ENCODE data around the gene PC.
A peak's percentile ranks its signal among the peaks of the same experiment; 100 is the strongest.

Gene PC

DNA sequence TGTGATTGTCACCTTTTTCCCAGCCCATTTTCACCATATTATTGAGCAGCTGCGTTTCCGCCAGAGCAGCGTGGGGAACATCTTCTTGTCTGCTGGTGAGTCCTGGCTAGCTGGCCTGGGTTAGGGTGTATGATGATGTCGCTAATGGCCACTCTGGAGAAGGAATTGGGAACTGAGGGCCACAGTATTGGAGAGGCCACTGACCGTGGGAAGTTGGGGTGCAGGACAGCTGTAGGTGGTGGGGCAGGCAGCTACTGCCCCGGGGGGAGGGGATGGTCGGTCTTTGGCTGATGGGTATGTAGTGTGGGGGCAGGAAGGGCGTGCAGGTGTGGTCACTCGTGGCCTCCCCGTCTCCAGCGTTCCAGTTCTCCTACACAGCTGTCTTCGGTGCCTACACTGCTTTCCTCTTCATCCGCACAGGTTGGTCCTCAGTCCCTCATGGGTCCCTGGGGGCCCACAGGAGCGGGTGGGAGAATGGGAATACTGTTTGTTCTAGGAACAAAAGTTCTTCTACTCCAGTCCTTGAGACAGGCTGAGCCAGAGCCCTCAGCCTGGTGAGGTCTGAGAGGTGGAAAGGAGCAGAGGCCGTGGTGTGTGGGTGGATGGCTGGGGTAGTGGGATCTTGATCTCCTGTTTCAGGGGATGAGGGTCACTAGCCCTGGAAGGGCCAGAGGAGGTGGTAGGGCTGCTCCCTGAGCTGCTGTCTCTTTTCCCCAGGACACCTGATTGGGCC is 112.9 kb downstream of the PC start:
- H3K27ac ChIP-seq: no peak overlapping the region
- 0 out of 2 replicates have a peak, but pooled peaks have one; percentile 14 for TF ChIP-seq CTCF (conservative IDR thresholded peaks at IDR 0.05)

DNA sequence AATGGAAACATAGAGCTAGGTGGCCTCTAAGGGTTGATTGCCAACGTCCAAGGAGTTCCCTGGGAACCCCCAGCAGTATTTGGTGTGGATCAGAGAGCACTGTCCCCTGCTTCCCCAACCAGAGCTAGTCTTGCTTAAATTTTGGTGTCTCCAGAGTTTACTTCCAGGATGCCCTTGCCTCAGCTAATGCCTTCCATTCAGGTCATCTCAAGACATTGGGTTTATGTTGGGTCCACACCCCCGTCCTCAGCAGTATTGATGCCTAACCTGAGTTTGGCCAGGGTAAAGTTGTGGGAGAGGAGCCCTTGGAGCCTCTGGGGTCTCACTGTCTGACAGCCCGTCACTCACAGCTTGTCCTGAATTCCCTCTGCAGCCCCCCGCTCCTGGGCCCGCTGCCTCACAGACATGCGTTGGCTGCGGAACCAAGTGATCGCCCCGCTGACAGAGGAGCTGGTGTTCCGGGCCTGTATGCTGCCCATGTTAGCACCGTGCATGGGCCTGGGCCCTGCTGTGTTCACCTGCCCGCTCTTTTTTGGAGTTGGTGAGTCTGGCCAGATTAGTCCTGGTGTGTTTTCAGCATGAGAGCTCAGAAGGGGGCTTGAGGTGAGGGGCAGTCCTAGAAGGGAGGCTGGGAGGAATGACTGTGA is 113.6 kb downstream of the PC start:
- peak overlapping the region; percentile 94; the same call in 1 of the 2 replicates for H3K27ac ChIP-seq
- no peak for TF ChIP-seq CTCF (conservative IDR thresholded peaks at IDR 0.05)

- H3K27ac ChIP-seq: peak overlapping the region; percentile 94
- no peak for TF ChIP-seq CTCF (conservative IDR thresholded peaks at IDR 0.05)
Measured at GRCh38 chr11:66843776-66844495, 114.2 kb downstream of the PC start.

DNA sequence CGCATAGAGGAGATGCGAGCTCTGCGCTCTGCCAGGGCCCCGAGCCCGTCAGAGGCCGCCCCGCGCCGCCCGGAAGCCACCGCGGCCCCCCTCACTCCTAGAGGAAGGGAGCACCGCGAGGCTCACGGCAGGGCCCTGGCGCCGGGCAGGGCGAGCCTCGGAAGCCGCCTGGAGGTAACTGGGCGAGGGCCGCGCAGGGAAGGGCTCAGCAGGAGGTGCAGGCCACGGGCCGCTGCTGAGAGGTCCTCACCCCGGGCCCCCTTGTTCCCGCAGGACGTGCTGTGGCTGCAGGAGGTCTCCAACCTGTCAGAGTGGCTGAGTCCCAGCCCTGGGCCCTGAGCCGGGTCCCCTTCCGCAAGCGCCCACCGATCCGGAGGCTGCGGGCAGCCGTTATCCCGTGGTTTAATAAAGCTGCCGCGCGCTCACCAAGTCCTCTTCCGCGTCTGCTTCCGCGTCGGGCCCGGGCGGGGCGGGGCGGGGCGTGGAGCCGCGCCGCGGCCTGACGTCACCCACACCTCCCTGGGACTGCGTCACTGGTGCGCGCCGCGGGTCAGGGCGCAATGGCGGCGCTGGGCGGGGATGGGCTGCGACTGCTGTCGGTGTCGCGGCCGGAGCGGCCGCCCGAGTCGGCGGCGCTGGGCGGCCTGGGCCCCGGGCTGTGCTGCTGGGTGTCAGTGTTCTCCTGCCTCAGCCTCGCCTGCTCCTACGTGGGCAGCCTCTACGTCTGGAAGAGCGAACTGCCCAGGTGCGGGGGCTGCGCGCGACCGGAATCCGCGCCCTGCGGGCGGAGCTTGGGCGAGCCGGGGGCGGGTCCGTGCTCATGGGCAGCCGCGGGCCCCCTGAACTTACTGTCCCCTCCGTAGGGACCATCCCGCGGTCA is 115.0 kb downstream of the PC start, which contains the start of gene RCE1:
TSS of gene RCE1 (plus strand) at position 546 of the 880 bp plus-strand sequence. CDS start at position 561, 15 bp downstream.
- H3K27ac ChIP-seq: peak within 1 kb of the TSS; percentile 94
- TF ChIP-seq CTCF (conservative IDR thresholded peaks at IDR 0.05): no peak

GRCh38 chr11:66842501-66842895 is 115.7 kb downstream of the PC start:
- peak overlapping the region; percentile 94 for H3K27ac ChIP-seq
- TF ChIP-seq CTCF (conservative IDR thresholded peaks at IDR 0.05): no peak

DNA sequence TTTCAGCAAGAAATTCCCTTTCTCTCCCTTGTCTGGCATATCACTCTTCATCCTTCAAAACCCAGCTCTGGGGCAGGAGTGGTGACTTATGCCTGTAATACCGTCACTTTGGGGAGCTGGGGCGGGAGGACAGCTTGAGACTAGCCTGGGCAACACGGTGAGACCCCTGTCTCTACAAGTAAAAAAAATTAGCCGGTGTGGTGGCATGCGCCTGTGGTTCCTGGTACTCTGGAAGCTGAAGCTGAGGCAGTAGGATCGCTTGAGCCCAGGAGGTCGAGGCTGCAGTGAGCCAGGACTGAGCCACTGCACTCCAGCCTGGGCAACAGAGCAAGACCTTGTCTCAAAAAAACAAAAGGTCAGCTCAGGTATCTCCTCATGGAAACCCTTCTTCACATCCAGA is 116.3 kb downstream of the PC start:
- no peak for TF ChIP-seq CTCF (conservative IDR thresholded peaks at IDR 0.05)
- peak overlapping the region; percentile 94 for H3K27ac ChIP-seq

Measured in VCaP (cell line).